Caco-2 (cell line): ENCODE data around the gene NOM1. TPM values are rescaled to one million over a fixed set of nuclear protein-coding genes. Genes with fewer than 3 reads are reported as not detected.

ENCODE experiments used
- BruUV-seq: library from RNA; stranded (reverse); fragments of 400-500 nt; replicated peaks from 2 replicates; lab custom pipeline; 2021; lab: Mats Ljungman, UMichigan
- CTCF ChIA-PET: fragments of 300-600 bp; sonication (Branson Sonifier 250); formaldehyde crosslinking; loops from one replicate; lab custom pipeline; 2022; ENCODE audit warnings: antibody characterized with exemption; lab: Charles Lee
- POLR2A ChIA-PET: fragments of 300-600 bp; sonication (Branson Sonifier 250); formaldehyde crosslinking; loops from one replicate; lab custom pipeline; 2022; ENCODE audit warnings: antibody characterized with exemption; lab: Charles Lee
- DNase-seq, 2 experiments: peaks; one replicate each; pipeline versions ENCODE4 v3.0.0 to v3.0.0-alpha.2; 2020 to 2022
- H3K27me3 ChIP-seq: replicated peaks from 2 replicates; pipeline ENCODE4 v1.6.0; 2011; ENCODE audit warnings: low read length; ENCODE audit not compliant: control insufficient read depth, insufficient read depth
- H3K36me3 ChIP-seq: 2 replicates; pipeline ENCODE4 v1.5.1; 2011; ENCODE audit warnings: low read length; ENCODE audit not compliant: control insufficient read depth, insufficient read depth
- H3K4me1 ChIP-seq: fragments of 250-450 bp; sonication (Bioruptor Pico); 2 replicates; pipeline ENCODE4 v1.5.1; 2020; ENCODE audit warnings: mild to moderate bottlenecking
- H3K4me3 ChIP-seq: 2 replicates; pipeline ENCODE4 v1.5.1; 2011; ENCODE audit warnings: low read depth, mild to moderate bottlenecking, control low read depth, low read length
- H3K9me3 ChIP-seq: fragments of 250-450 bp; sonication (Bioruptor Pico); 2 replicates; pipeline ENCODE4 v1.5.1; 2020; ENCODE audit warnings: mild to moderate bottlenecking, moderate library complexity
- H3K27ac Mint-ChIP-seq: one replicate; pipeline ENCODE4 v1.8.0; 2022; ENCODE audit warnings: mixed read lengths; ENCODE audit not compliant: unreplicated experiment
- H3K27me3 Mint-ChIP-seq: one replicate; pipeline ENCODE4 v1.8.0; 2022; ENCODE audit warnings: mixed read lengths; ENCODE audit not compliant: insufficient read depth, unreplicated experiment
- H3K36me3 Mint-ChIP-seq: one replicate; pipeline ENCODE4 v1.8.0; 2022; ENCODE audit warnings: mild to moderate bottlenecking, mixed read lengths; ENCODE audit not compliant: insufficient read depth, unreplicated experiment
- H3K4me1 Mint-ChIP-seq: one replicate; pipeline ENCODE4 v1.8.0; 2022; ENCODE audit warnings: low read depth, mixed read lengths; ENCODE audit not compliant: unreplicated experiment
- H3K4me3 Mint-ChIP-seq: one replicate; pipeline ENCODE4 v1.8.0; 2022; ENCODE audit warnings: mild to moderate bottlenecking, moderate library complexity, mixed read lengths; ENCODE audit not compliant: unreplicated experiment
- H3K9me3 Mint-ChIP-seq: one replicate; pipeline ENCODE4 v1.8.0; 2022; ENCODE audit warnings: mixed read lengths; ENCODE audit not compliant: unreplicated experiment
- intact Hi-C: fragments of 100-400 bp; cut with micrococcal nuclease; formaldehyde crosslinking; loops from one replicate; pipeline ENCODE4 v1.10.0; 2022; ENCODE audit not compliant: unreplicated experiment
- total RNA-seq: library from RNA; stranded (reverse); gene quantifications from 2 replicates; pipeline ENCODE4 v1.2.3, GENCODE V29; 2022
- TF ChIP-seq, protein P1 (sequence below), 2 experiments: fragments of 200-600 bp in 1 of 2; IDR thresholded peaks; 1 replicate in 1 of 2; 2 replicates in 1 of 2; pipeline versions ENCODE4 v1.5.1 to v1.8.0; 2011 to 2022; ENCODE audit warnings: antibody characterized with exemption in 1 of 2, control low read depth in 1 of 2, inconsistent platforms in 1 of 2, low read depth in 1 of 2, low read length in 1 of 2, mild to moderate bottlenecking in 1 of 2, moderate library complexity in 1 of 2; ENCODE audit not compliant: insufficient read depth in 1 of 2, severe bottlenecking in 1 of 2, unreplicated experiment in 1 of 2

NOM1 gene
- total RNA-seq, 1 experiment from 2014 or later = 37.7 TPM

DNA sequence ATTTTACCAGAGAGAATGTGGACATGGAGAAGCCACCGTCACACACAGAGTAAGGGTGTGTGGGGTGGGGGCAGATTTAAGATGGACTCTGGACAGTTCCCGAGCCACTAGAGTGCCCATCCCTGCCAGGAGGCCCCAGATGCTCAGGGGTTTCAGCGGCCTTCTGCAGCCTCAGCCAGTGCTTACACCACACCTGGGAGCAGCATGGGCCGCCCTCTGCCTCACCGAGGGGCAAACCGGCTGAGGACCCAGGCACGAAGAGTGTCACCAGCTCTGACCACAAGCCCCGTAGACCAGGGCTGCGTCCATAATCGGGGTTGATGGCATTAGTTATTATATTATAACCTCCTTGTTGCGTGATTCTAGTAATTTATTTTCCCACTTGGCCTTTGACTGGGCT lies 67.6 kb downstream of the NOM1 start:
- H3K36me3 Mint-ChIP-seq = peaks cover 15% of the 10 kb centered on the region
- BruUV-seq = no TSS peak
- DNase-seq = peak in 1 of 2 experiments; percentile 10
- Histone ChIP-seq H3K9me3 (no peaks in the 10 kb centered on the region), H3K36me3 (no peaks in the 10 kb centered on the region), H3K4me3 (no peak overlapping the region), H3K4me1 (peaks cover 27% of the 10 kb centered on the region), H3K27me3 (no peaks in the 10 kb centered on the region)
- intact Hi-C loops = no loop called here
- no peak overlapping the region for H3K4me3 Mint-ChIP-seq
- H3K9me3 Mint-ChIP-seq = no peaks in the 10 kb centered on the region
- CTCF ChIA-PET = no interaction called here
- H3K4me1 Mint-ChIP-seq = peaks cover 24% of the 10 kb centered on the region
- POLR2A ChIA-PET = no interaction called here
- TF ChIP-seq, protein P1, sequence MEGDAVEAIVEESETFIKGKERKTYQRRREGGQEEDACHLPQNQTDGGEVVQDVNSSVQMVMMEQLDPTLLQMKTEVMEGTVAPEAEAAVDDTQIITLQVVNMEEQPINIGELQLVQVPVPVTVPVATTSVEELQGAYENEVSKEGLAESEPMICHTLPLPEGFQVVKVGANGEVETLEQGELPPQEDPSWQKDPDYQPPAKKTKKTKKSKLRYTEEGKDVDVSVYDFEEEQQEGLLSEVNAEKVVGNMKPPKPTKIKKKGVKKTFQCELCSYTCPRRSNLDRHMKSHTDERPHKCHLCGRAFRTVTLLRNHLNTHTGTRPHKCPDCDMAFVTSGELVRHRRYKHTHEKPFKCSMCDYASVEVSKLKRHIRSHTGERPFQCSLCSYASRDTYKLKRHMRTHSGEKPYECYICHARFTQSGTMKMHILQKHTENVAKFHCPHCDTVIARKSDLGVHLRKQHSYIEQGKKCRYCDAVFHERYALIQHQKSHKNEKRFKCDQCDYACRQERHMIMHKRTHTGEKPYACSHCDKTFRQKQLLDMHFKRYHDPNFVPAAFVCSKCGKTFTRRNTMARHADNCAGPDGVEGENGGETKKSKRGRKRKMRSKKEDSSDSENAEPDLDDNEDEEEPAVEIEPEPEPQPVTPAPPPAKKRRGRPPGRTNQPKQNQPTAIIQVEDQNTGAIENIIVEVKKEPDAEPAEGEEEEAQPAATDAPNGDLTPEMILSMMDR (IDR thresholded peaks at IDR 0.05; ENCODE audit: insufficient read depth in 1 of 2, low read depth in 1 of 2, low read length in 1 of 2, severe bottlenecking in 1 of 2, unreplicated experiment in 1 of 2) = no peak
- no peak overlapping the region for H3K27ac Mint-ChIP-seq
- H3K27me3 Mint-ChIP-seq = no peaks in the 10 kb centered on the region

DNA sequence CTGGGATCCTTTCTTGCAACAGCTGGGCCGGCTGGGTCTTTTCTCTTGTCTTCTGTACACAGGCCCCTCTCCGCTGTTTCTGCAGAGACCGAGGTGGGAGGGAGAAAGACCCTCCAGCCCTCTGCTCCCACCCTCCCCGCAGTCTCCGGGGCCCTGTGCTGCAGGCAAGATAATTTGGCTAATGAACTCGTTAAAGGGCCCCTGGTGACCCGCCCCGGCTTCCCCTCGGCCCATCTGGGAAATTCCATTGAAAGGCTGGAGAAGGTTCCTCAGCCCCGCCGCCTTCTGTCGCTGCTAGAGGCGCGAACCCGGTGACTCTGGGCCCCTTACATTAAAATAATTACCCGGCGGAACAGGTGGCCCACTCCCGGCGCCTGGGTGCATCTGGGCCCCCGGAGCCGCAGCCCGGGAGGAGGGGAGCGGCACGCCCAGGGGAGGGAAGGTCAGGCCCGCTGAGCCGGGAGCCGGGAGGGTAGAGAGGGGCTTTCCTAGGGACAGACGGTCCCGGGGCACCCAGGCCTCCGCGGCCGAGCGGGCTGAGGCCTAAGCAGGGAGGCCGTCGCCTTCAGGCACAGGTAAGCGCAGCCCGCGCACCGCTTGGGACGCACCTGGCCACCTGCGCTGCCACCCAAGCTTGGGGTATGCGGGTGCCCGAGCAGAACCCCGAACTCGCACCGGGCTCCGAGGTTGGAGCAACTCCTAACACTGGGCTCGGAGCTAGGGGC lies 68.3 kb downstream of the NOM1 start:
- Mint-ChIP-seq H3K27me3 (no peaks in the 10 kb centered on the region), H3K4me1 (peaks cover 22% of the 10 kb centered on the region), H3K36me3 (peaks cover 15% of the 10 kb centered on the region), H3K9me3 (no peaks in the 10 kb centered on the region), H3K27ac (no peak overlapping the region), H3K4me3 (no peak overlapping the region)
- no peak overlapping the region for H3K4me3 ChIP-seq
- no peaks in the 10 kb centered on the region for H3K9me3 ChIP-seq
- peak in 1 of 2 experiments; percentile 27 for DNase-seq
- POLR2A ChIA-PET = no interaction called here
- no peaks in the 10 kb centered on the region for H3K27me3 ChIP-seq
- peaks cover 25% of the 10 kb centered on the region for H3K4me1 ChIP-seq
- intact Hi-C loops = no loop called here
- CTCF ChIA-PET = no interaction called here
- BruUV-seq = no TSS peak
- no peaks in the 10 kb centered on the region for H3K36me3 ChIP-seq
- TF ChIP-seq, protein P1 (IDR thresholded peaks at IDR 0.05; ENCODE audit: insufficient read depth in 1 of 2, low read depth in 1 of 2, low read length in 1 of 2, severe bottlenecking in 1 of 2, unreplicated experiment in 1 of 2) = no peak

DNA sequence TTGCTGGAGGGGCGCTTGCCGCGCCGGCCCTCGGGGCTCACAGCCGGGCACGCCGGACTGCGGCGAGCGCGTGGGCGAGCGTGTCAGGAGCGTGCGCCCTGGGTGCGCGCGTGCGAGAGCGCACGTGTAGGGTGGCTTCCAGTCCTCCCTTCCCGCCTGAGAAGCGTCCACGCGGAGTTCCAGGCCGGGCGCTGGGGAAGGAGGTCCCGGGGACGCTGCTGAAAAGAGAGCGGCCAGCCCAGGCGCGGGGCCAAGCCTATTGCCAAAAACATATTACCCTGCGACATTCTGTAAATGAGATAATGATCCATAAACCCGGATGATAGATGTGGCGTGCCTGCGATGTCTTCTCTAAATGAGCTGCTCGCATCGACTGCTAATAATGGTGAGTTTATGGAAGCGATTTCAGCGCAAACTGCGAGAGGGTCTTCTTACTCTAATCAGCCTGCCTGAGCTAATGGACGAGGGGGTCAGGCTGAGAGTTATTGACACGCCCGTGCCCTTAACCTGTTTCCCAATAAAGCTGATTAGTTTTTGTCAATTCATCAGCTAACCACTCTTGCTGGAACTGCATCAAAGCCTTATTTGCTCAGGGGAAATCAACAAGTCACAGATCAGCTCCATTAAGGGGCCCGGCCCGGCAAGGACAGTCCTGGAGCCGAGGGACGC lies 69.0 kb downstream of the NOM1 start:
- DNase-seq = peak in 1 of 2 experiments; percentile 12

More for the DNA sequence above, 69.0 kb downstream of the NOM1 start:
- Histone ChIP-seq H3K27me3 (no peaks in the 10 kb centered on the region), H3K4me3 (no peak overlapping the region), H3K4me1 (peaks cover 18% of the 10 kb centered on the region), H3K9me3 (no peaks in the 10 kb centered on the region), H3K36me3 (no peaks in the 10 kb centered on the region)
- peaks cover 22% of the 10 kb centered on the region for H3K4me1 Mint-ChIP-seq
- ChIA-PET CTCF (no interaction called here), POLR2A (no interaction called here)
- H3K4me3 Mint-ChIP-seq = no peak overlapping the region
- BruUV-seq = no TSS peak
- peaks cover 13% of the 10 kb centered on the region for H3K36me3 Mint-ChIP-seq
- H3K27me3 Mint-ChIP-seq = no peaks in the 10 kb centered on the region
- H3K9me3 Mint-ChIP-seq = no peaks in the 10 kb centered on the region
- no peak overlapping the region for H3K27ac Mint-ChIP-seq
- intact Hi-C loops = no loop called here
- TF ChIP-seq, protein P1 (IDR thresholded peaks at IDR 0.05; ENCODE audit: insufficient read depth in 1 of 2, low read depth in 1 of 2, low read length in 1 of 2, severe bottlenecking in 1 of 2, unreplicated experiment in 1 of 2) = no peak
